Spleen (tissue), 3 donors: Measurements from ENCODE around the gene NBAS.
"Not testable (repeated sequence)": the region's sequence is repeated elsewhere in the genome, so short reads cannot be mapped to it uniquely, and the experiment has no call there.

Source experiments
- POLR2A ChIP-seq, 3 donors: fragments of 450-650 bp; IDR thresholded peaks; one replicate each; pipeline ENCODE4 v1.5.1; 2017; ENCODE audit warnings: antibody characterized with exemption in 3 of 3, mild to moderate bottlenecking in 1 of 3
- POLR2AphosphoS5 ChIP-seq, 3 donors: sonication (generic); formaldehyde crosslinking; IDR thresholded peaks; one replicate each; pipeline ENCODE4 v1.5.1; 2017; ENCODE audit warnings: antibody characterized with exemption in 3 of 3

DNA sequence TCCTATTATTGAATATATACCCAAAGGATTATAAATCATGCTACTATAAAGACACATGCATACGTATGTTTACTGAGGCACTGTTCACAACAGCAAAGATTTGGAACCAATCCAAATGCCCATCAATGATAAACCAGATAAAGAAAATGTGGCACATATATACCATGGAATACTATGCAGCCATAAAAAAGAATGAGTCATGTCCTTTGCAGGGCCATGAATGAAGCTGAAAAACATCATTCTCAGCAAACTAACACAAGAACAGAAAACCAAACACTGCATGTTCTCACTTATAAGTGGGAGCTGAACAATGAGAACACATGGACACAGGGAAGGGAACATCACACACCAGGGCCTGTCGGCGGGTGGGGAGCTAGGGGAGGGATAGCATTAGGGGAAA, 310.2 kb downstream of the NBAS start:
- not testable (repeated sequence) for TF ChIP-seq POLR2A, POLR2AphosphoS5 (IDR thresholded peaks at IDR 0.05)
